C4-2B (cell line): ENCODE results near the gene ARHGAP18.

ENCODE experiments used
- H3K27ac ChIP-seq: fragments of 450-650 bp; 2 replicates; pipeline ENCODE4 v1.5.1; 2017
- ZFX ChIP-seq: fragments of 450-650 bp; IDR thresholded peaks from 2 replicates; pipeline ENCODE4 v1.6.1; 2017
- TF ChIP-seq, protein P1 (sequence below): fragments of 450-650 bp; conservative IDR thresholded peaks from 2 replicates; pipeline ENCODE4 v1.5.1; 2017; ENCODE audit warnings: mild to moderate bottlenecking

ARHGAP18 gene

DNA sequence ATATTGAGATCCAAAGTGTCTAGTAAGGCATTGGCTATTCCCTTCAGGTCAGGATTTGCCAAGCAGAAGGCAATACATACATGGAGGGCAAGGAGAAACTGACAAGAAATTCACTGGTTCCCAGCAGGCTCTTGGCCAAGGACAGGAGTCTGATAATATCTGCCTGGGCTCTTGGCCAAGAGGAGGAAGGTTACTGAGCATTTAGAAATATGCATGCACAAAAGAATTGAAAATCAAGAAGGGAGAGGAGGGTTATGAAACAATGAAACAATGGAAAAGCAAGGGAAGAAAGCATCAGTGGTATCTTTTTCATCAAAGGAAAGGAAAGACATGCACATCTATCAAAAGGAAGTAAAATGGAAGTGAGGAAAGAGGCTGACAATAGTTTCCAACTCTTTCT is 42.4 kb downstream of the ARHGAP18 start:
- H3K27ac ChIP-seq: no peak overlapping the region
- TF ChIP-seq ZFX: no peak

DNA sequence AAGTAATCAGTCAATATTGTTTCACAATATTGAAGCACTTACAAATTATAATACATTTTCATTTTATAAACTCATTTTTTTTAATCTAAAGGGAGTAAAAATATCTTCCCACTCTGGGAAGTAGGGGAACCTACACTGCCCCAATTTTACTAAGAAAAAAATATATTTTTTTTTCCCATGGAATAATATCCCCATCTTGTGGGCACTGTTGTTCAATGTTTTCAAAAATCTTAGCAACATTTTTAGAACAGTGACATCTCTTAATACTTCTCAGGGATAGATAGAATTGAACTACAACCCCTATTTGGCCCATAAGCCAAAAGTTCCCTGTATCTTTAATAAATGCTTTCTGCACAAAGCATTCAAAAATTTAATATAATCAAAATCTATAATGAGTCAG is 42.9 kb downstream of the ARHGAP18 start:
- H3K27ac ChIP-seq: no peak overlapping the region
- TF ChIP-seq, protein P1, sequence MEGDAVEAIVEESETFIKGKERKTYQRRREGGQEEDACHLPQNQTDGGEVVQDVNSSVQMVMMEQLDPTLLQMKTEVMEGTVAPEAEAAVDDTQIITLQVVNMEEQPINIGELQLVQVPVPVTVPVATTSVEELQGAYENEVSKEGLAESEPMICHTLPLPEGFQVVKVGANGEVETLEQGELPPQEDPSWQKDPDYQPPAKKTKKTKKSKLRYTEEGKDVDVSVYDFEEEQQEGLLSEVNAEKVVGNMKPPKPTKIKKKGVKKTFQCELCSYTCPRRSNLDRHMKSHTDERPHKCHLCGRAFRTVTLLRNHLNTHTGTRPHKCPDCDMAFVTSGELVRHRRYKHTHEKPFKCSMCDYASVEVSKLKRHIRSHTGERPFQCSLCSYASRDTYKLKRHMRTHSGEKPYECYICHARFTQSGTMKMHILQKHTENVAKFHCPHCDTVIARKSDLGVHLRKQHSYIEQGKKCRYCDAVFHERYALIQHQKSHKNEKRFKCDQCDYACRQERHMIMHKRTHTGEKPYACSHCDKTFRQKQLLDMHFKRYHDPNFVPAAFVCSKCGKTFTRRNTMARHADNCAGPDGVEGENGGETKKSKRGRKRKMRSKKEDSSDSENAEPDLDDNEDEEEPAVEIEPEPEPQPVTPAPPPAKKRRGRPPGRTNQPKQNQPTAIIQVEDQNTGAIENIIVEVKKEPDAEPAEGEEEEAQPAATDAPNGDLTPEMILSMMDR: no peak
- TF ChIP-seq ZFX: no peak

DNA sequence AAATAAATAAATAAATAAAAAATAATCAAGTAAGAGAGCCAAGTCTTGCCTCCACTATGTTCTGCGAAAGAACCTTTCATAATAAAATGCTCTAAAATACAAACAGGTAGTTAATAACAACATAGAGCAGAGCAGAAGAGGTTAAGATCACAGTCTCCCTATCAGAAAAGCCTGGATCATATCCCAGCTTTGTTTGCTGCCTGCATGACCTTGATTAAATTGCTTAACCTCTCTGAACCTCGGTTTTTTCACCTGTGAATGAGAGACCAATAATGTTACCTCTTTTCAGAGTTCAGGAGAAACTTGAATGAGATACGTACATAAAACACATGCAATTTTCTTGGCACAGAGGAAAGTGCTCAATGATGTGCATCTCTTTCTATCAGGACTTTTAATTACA is 44.4 kb downstream of the ARHGAP18 start:
- TF ChIP-seq, protein P1: no peak
- TF ChIP-seq ZFX: no peak
- H3K27ac ChIP-seq: no peak overlapping the region

- no peak overlapping the region for H3K27ac ChIP-seq
- TF ChIP-seq ZFX: no peak
- TF ChIP-seq, protein P1: no peak
Measured at GRCh38 chr6:129663531-129663930, 46.4 kb downstream of the ARHGAP18 start.

DNA sequence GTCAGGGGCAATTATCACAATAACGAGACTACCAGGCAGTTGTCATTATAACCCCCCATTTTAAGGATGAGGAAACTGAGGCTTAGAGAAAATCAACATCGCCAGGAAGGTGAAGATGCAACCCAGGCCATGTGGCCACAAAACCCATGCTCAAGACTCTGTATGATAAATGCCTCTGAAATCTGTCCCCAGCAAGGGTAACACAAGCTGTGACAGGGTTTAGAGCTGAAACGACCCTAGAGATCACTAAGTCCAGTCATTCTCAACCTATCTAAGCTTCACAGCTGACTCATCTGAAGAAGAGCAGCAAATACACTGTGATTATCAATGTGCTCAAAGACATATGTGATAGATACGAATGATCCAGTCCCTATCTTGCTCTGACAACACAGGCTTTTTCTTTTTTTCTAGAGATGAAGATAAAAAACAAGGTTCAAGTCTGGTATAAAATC is 47.0 kb downstream of the ARHGAP18 start:
- TF ChIP-seq, protein P1: no peak
- no peak for TF ChIP-seq ZFX
- H3K27ac ChIP-seq: no peak overlapping the region

GRCh38 chr6:129662406-129662766 is 47.6 kb downstream of the ARHGAP18 start:
- no peak overlapping the region for H3K27ac ChIP-seq
- TF ChIP-seq, protein P1: no peak
- no peak for TF ChIP-seq ZFX

DNA sequence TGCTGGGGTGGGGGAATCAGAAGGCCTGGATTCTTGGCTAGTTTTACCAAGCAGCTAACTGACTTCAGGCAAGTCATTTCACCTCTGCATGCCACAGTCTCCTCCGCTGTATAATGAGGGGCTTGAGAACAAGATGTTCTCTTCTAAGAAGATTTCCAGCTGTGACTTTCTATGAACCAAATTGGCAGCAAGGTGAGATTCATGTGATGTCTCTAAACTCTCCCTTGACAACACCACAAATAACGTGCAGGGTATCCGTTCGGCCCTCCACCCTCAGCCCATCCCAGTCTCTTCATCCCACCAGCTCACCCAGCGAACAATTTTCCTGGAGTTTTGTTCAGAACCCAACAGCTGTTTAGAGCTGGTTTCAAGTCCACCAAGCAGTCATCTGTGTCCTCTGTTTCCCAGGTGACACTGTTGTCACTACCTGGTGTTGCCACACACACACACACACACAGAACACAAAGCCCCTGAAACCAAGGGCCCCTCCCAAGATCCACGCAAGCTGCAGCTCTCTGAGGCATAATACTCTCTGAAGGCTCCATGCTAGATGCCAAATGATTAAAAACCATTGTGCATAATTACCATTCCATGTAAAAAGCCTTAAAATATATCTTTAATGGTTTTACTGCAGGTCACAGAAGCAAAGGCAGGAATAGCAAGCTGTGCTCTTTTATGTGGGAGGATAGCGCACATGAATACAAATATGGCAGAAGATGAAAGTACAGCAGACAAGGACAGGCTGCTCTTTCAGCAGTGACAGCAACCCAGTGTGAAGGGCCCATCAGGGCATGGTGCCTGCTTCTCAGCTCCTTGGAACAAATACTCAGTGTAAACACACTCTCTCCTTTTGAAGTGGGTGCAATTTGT is 48.2 kb downstream of the ARHGAP18 start:
- TF ChIP-seq ZFX: no peak
- TF ChIP-seq, protein P1: no peak
- H3K27ac ChIP-seq: no peak overlapping the region

DNA sequence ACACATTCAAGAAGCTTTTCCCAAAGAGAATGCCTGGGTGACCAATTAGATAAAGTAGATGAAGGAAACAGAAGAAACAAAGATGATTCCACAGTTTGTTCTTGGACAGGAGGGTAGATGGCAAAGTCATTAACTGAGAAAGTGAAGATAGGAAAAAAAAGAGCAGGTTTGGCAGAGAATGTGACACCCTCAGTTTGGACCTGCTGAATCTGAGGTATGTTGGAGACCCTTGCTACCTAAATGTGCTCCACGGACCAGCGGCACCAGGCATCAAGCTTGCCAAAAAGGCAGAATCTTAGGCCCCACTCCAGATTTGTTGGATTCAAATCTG is 49.7 kb downstream of the ARHGAP18 start:
- TF ChIP-seq, protein P1: no peak
- TF ChIP-seq ZFX: no peak
- H3K27ac ChIP-seq: no peak overlapping the region
